NCI-H1436 (cell line): Measurements from ENCODE around the gene GIPC3.

Source experiments
- DNase-seq: peaks from one replicate; lab custom pipeline; 2025; lab: John Stamatoyannopoulos, UW

GIPC3 gene, protein sequence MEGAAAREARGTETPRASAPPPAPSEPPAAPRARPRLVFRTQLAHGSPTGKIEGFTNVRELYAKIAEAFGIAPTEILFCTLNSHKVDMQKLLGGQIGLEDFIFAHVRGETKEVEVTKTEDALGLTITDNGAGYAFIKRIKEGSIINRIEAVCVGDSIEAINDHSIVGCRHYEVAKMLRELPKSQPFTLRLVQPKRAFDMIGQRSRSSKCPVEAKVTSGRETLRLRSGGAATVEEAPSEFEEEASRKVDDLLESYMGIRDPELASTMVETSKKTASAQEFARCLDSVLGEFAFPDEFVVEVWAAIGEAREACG

DNA sequence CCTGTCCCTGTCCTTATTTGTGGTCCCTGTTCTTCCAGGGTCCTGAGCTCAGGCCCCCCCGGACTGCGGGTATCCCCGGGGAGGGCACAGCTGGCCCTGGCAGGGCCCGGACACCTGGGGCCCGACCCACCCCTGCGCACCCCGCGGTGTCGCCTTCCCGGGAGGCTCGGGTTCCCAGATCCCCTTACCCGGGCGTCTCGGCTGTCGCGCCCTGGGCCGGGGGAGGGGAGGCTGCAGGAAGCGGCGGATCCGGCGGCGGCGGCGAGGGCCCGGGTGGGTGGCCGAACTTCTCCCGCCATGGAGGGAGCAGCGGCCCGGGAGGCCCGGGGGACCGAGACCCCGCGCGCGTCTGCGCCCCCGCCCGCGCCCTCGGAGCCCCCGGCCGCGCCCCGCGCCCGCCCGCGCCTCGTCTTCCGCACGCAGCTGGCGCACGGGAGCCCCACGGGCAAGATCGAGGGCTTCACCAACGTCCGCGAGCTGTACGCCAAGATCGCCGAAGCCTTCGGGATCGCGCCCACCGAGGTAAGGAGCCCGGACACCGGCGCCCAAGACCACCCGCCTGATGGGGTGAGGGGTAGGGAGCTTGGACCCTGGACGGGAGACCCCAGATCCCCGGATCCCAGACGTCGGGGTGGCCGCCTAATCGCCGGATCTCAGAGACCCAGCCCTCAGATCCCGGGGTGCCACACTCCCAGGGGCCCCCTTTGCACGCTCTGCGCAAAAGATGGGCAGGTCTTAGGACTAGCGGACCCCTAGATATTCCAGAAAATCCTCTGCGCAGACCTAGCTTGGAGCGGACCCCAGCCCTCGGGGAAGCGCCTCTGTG, at the start of gene GIPC3:
Gene GIPC3, plus strand, starts transcription at position 178 of the 826 bp plus-strand sequence. Its CDS starts 120 bp downstream, at position 298.
- no peak for DNase-seq

DNA sequence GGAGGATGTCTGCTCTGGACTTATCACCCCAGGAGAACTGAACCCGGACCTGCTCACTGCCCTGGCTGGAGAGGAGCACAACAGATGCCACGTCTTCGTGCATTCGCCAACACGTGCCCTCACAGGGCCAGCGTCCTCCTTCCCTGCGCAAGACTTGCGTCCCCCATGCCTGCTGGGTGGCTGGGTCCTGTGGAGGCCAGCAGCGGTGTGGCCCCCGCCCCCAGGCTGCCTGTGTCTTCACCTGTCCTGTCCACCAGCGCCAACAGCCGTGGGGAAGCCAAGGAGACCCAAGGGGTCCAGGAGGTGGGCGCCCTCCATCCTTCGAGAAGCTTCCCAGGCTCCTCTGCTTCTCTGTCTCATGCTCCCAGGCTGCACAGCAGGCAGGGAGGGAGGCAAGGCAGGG, 49.7 kb upstream of the GIPC3 start:
- DNase-seq, result no peak

DNA sequence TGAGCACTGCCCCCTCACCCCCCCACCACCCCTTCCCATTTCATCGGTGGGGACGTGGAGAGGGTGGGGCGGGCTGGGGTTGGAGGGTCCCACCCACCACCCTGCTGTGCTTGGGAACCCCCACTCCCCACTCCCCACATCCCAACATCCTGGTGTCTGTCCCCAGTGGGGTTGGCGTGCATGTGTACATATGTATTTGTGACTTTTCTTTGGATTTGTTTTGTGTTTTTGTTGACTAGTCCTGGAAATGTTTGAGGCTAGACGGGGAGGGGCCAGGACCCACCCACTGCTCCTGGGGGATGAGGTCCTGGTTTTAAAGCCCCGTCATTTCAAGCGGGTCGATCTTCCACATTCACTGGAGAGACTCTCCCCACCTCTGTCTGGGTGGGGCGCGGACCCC, 49.3 kb upstream of the GIPC3 start:
- no peak for DNase-seq

DNA sequence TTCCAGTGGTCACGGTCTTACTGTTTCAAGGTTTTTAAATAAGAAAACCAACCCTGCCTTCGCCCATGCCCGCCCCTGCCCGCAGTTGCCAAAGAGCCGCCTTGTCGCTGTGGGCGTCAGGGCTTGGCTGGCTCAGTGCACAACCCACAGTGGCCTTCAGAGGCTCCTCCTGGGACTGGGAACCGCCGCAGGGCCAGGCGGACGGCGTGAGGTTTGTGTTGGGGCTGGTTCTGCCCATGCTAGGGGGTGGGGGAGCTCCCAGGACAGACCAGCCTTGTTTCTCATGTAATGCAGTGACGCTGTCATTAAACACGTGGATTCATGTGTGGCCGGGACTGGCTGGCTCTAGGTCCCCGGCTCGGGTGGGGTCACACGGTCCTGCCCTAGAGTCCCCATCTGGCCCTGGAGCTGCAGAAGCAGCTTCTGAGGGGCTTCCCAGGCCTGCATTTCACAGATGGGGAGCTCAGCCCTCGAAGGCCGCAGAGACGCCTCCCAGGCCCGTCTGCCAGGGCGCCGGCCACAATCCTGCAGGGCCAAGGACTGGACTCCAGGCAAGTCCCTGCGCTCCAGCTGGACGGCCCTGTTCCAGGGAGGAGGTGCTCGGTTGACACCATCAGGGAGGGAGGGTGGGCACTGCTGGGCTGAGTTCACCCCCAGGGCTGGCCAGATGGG, 48.7 kb upstream of the GIPC3 start:
- no peak for DNase-seq

DNA sequence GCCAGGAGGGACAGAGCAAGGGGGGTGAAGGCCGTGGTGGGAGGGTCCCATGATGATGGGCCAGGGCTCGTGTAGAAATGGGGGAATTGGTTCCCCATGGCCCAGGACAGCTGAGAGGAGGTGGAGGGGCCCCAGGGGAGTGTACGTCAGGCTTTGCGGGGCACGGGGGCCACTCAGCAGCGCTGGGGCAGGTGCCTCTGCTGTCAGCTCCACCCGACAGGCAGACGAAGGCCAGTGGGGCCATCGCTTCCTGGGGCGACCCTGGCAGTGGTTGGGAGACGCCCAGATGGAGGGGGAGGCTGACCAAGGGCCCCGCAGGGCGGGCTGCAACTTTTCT, 48.2 kb upstream of the GIPC3 start:
- DNase-seq, result no peak

DNA sequence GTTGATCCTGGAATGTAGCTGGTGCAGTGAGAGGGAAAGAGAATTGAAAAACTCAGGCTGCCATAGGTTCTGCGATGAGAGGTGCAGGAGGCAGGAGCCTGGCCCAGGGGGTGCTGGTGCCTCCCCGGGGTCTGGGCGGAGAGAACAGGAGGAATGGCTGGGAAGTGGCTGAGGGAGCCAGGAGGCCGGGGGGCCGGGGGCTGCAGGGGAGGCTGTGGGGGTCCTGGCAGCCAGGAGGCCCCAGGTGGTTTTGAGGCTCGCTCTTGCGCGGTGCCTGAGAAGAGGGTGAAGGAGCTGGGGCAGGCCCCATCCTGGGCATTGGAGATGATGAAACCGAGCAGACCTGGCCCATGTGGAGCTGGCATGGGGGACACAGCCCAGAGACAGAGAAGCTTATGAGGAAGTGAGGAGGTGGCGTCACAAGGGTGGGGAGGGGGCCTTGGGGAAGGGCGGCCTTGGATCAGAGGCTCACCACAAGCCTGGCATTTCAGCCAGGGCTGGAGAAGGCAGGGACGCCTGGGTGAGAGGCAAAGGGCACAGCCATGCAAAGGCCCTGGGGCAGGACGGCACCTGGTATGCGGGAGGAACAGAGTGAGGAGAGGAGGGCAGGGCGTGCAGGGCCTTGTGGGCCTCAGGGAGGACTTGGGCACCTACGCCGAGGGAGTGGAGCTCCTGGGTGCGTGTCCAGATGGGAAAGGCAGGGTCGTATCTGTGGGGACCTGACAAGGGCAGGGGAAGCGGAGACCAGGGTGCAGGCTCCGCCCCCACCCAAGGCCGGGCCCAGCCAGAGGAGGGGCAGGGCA, 47.6 kb upstream of the GIPC3 start:
- DNase-seq, result no peak

DNA sequence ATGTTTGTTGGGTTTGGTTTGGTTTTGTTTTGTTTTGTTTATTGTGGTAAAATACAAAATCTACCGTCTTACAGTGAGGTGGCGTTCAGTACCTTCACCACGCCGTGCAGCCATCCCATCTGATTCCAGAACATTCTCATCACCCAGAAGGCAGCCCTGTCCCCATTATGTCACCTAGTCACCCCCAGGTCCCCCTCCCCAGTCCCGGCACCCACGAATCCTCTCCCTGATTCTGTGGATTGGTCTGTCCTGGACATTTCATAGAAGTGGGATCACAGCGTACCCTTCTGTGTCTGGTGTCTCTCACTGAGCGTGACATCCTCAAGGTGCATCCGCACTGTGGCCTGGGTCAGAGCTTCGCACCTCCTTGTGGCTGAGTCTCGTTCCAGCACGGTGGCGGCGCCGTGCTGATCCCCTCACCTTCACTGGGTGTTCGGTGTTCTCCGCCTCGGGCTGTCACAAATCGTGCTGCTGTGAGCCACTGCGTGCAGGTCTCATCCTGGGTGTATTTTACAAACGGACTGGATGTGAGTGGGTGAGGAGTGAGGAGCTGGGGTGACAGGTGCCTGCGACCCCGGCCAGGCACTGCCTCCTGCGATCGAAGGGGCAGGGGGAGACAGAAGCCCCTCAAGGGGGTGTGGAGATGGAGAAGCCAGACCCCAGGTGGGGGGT, 46.9 kb upstream of the GIPC3 start:
- DNase-seq, result no peak

DNA sequence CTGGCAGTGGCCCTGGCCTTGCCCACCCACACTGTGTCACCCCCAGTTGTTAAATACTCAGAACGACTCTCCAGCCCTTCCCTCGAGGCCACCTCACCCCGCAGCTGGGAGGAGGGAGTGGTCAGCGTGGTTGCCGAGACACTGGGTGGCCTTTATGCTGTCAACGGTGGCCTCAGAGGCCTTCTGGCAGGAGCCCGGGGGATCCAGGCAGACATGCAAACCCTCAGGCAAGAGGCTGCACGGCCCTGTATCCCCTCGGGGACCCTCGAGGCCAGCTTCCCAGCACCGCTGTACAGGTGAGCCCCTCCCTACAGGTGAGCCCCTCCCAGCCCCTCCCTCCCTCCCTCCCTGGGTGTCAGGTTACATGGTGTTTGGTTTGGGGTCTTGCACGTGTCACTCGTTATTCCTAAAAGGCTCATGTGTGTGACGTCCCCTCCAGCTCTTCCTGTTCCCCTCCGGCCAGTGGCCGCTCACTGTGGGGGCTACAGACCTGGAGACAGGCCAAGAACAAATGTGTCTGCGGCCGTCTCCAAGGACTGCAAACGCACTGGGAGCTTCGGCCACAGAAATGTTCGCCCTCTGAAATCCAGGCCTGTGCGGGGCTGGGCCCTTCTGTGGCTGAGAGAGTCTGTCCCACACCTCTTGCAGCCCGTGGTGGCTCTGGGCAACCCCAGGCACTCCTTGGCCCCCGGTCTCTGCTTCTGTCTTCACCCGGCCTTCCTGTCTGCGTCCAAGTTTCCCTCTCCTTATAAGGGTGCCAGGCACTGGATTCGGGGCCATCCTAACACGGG, 46.1 kb upstream of the GIPC3 start, which contains the start of gene TEKTIP1:
Gene TEKTIP1, plus strand, starts transcription at position 210 of the 791 bp plus-strand sequence. Its CDS starts 4 bp downstream, at position 214.
- peak; percentile 41 for DNase-seq

DNA sequence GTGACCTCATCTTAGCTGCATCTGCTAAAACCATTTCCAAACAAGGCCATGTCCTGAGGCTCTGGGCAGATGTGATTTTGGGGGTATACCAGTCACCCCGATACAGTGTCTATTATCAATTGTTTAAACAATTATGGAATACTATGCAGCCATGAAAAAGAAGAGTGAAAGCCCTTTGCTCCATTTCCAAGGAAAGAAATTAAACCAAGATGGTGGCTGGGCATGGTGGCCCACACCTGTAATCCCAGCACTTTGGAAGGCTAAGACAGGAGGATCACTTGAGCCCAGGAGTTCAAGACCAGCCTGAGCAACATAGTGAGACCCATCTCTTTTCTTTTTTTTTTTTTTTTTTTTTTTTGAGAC, 45.5 kb upstream of the GIPC3 start:
- DNase-seq, result no peak

DNA sequence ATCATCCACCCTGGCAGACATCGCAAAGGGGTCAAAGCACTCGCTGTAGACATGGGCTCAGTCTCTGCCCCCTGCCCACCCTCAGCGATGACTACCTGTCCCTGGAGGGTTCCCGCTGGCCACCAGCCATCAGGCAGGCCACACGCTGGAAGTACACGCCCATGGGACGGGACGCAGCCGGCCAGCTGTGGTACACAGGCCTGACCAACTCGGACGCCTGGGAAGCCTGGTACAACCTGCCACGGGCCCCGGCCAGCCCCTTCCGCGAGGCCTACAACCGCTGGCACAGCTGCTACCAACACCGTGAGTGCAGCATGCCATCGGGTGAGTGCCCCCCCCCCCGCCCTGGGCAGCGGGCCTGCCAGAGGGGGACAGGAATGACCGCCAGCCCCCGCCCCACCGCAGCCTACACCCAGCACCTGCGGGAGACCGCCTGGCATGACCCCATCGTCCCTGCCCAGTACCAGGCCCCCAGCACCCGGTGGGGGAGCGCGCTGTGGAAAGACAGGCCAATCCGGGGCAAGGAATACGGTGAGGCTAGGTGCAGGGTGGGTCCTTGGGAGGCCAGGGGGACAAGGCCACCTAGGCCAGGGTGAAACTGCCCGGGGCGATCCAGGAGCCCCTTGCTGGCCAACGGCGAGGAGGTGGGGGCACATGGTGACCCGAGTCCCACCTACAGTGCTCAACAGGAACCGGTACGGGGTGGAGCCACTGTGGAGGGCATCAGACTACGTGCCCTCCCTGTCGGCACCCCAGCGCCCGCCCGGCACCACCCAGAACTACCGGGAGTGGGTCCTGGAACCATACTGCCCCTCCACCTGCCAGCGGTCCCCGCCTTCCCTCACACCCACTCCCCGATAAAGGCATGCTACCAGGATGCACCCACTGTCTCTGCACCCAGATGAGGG, 41.9 kb upstream of the GIPC3 start:
- DNase-seq, result no peak

DNA sequence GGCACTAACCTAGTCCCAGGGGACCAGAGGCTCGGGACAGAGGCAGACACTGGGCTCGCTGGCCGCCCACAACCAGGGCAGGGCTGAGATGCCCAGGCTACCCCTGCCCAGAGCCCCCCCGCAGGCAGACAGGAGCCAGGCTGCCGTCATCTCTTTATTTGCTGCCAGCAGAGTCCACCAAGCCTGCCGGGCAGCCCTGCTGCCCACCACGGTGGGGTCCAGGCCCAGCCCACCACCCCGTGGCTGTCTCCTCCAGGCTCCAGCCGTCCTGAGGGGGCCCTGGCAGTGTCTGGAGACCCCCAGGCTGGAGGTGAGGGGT, 41.3 kb upstream of the GIPC3 start:
- no peak for DNase-seq

DNA sequence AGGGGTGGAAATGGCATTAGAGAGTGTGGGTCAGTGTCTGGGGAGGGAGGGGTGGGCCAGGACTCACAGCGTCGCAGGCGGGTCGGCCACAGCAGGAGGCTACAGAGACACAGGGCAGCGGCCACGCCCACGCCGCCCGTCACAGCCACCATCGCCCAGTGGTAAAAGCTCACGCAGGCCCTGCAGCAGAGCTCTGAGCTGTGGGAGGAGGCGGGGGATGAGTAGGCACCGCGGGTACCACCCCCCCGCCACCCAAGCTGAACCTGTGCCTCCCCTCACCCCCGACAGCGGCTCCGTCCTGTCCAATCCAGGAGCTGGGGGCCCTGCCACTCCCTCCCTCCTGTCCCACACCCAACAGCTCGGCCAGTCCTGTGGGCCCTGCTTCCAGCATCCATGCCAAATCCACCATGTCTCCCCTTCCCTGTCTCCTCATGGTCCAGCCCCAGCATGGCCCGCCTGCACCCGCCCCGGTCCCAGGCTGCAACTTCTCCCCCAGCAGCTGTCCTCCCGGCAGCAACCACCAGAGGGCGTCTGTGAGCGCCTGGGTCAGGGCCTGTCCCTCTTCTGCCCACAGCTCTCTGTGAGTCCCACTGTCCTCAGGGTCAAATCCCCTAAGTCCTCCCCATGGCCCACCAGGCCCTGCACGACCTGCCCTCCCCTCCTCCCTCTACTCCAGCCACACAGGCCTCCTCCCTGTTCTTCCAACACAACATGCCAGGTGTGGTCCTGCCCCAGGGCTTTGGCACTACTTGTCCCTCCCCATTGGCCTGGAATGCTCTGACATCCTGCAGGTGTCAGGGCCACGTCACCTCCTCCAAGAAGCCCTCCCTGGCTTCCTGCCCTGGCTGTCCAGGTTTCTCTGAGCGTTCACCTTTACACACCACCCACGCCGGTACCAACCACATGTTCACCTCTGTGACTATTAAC, 40.3 kb upstream of the GIPC3 start:
- DNase-seq, result no peak

DNA sequence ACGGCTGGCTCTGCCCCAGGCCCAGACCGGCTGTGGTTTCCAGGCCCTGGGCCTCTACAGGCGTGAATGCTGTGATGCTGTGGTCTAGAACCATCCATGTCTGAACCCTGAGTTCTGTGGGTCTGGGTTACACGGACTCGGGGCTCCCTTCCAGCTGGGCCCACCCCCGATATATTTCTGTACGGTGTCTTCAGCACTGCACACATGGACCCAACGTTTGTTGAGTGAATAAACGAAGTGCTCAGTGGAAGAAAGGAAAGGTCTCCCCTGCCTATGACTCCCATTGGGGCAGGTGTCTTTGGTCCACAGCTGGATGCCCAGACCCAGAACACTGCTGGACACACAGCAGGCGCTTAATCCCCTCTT, 39.6 kb upstream of the GIPC3 start:
- DNase-seq, result no peak

DNA sequence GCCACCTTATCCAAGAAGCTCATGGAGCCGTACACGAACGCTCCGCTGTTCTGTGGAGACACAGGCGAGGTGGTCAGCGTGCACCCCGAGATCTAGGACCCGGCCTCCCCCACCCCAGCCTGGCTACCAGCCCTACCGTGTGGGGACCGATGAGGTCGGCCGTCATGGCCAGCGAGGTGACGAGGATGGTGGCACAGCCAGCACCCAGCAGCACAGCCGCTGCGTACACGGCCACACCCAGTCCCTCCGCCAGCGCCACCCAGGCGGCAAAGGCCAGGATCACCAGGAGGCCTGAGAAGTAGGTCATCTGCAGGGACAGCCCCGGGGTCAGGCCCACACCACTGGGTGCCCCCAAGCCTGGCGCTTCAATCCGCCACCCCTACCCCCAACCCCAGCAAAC, 39.2 kb upstream of the GIPC3 start:
- no peak for DNase-seq

DNA sequence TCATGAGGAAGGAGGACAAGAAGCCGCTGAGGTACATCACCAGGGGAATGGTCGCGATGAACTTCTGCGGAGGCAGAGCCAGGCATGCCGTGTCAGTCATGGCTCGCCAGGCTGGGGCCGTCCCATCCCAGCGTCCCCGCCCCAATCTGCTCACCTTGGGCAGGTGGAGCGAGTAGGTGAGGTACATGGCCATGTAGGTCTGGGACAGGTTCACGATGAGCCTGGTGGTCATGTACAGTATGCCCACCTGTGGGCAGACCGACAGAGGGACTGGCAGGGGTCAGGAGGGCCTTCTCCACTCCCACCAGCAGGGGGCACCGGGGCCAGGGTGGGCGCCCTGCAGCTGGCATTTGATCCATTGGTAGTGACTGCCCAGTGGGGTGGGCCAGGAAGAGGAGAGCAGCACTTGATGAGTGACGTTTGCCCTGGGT, 38.0 kb upstream of the GIPC3 start:
- DNase-seq, result no peak

DNA sequence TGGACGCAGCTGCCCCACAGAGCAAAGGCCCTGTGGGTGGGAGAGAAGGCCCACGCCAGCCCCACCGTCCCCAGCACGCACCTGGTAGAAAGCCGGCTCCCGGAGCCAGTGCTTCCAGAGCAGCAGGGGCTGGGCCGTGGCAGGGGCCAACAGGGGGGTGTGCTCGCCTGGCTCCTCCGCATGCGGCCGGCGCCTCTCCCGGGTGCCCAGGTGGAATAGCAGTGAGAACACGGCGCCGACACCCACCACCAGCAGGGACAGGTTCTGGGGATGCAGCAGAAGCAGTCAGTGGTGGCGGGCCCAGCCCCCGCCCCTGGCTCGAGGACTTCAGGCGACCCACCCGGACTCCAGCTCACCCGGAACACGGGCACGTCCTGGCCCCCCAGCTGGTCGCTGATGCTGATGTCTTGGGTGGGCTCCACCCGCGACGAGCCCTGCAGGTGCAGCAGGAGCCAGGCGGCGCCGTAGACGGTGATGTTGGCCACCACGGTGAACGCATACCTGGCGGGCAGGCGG, 37.5 kb upstream of the GIPC3 start:
- DNase-seq, result no peak

DNA sequence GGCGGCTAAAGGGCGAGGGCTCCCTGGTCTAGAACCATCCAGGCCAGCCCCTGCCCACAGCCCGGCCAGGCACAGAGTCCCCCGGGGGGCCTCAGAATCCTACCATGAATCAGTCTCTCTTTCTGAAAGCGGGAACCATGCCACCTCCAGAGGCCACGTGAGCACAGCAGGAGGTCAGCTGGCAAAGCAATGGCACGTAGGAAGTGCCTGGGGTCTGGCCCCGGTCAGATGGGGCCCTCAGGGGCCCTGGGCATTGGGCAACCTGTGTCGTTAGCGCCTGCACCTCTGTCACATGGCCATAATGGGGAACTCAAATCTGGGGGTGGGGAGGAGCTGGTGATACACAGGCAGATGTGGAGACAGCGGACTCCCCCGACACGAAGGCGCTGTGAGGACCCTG, 36.7 kb upstream of the GIPC3 start:
- DNase-seq, result no peak

DNA sequence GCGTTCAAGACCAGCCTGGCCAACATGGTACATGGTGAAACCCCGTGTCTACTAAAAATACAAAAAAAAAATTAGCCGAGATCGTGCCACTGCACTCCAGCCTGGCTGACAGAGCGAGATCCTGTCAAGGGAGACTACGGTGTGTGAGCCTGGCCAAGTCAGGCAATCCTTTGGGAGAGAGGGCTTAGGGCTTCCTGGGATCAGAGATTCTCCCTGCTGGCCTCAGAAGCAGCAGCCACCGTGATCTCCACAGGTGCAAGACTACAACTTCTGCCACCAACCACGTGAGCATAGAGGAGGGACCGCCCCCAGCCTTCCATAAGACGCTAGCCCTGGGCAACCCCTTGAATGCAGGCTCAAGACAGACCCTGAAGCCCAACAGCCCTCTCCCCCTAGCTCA, 35.5 kb upstream of the GIPC3 start:
- no peak for DNase-seq
